ENCODE measurements around the gene TMEM208. TPM values are rescaled to one million over a fixed set of nuclear protein-coding genes. Genes with fewer than 3 reads are reported as not detected.

TMEM208 gene
- total and polyA plus RNA-seq, 2 of the 13 experiments (the other 11 are each of a cell fraction or from before 2014, with no cell fraction given), result 58.8 to 72.9 TPM

- TF ChIP-seq ZBTB40 (IDR thresholded peaks at IDR 0.05) (peak; percentile 98), ZBTB40 (CRISPR knock-in tag; IDR thresholded peaks at IDR 0.05) (peak; percentile 31; the same call in 1 of the 2 replicates), ZNF709 (CRISPR knock-in tag; IDR thresholded peaks at IDR 0.05) (peak; percentile 31; the same call in 1 of the 2 replicates), BATF2 (CRISPR knock-in tag; IDR thresholded peaks at IDR 0.05) (0 out of 2 replicates have a peak, but pooled peaks have one; percentile 51), POLR2AphosphoS5 (IDR thresholded peaks at IDR 0.05; ENCODE audit: low read depth, low read length) (peak; percentile 93), MLXIP (CRISPR knock-in tag; IDR thresholded peaks at IDR 0.05; ENCODE audit: borderline replicate concordance) (no peak), ZNF724P (CRISPR knock-in tag; IDR thresholded peaks at IDR 0.05; ENCODE audit: borderline replicate concordance) (no peak; the same call in 1 of the 2 replicates), HMGXB3 (CRISPR knock-in tag; IDR thresholded peaks at IDR 0.05; ENCODE audit: borderline replicate concordance) (peak; percentile 95), ARNTL (CRISPR knock-in tag; IDR thresholded peaks at IDR 0.05) (peak; percentile 59)
Observed at GRCh38 chr16:67226804-67227566, at the start of gene TMEM208 (continued).

Measured in HepG2 (cell line).